HG02970 (cell line): ENCODE results near the gene C13orf46.

Experiments
- ATAC-seq: cut with Tn5 transposase; IDR thresholded peaks from one replicate; pipeline ENCODE4 v1.9.1; 2021; ENCODE audit warnings: mild to moderate bottlenecking, moderate library complexity, moderate number of reproducible peaks; ENCODE audit not compliant: unreplicated experiment, low FRiP score

The C13orf46 gene

GRCh38 chr13:114010401-114011101, 36.7 kb upstream of the C13orf46 start:
- no peak for ATAC-seq

- no peak for ATAC-seq
Observed at GRCh38 chr13:114009590-114010400, 35.9 kb upstream of the C13orf46 start.

DNA sequence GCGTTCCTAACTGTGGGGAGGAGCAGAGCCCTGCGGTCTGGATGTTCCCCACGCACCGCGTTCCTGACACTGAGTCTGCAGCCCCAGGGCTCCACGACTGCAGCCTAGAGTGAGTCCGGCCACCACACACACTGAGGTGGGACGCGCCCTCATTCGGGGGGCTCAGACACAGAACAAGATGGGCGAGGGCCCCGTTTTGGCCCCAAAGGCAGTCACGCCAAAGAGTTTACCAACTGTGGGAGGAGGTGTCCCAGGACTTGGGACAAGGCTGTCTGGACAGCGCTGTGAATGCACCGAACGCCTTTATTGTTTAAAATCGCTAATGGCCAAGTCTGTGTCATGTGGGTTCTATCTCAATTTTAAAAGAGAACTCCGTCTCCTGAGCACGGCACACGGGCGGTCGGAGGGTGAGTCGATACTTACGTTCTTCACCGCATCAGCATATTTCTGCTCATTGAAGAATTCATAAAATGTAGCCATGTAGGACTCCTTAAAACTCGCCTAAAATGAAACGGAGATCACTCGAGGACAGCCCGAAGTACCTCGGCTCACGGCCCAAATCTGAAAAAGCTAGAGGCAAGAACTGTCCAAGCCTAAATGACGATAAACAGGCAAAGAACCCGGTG, 35.2 kb upstream of the C13orf46 start:
- no peak for ATAC-seq

- no peak for ATAC-seq
Observed at GRCh38 chr13:114007566-114007965, 33.7 kb upstream of the C13orf46 start.

- no peak for ATAC-seq
Observed at GRCh38 chr13:114005206-114005724, 31.4 kb upstream of the C13orf46 start.

GRCh38 chr13:114004420-114005205, 30.7 kb upstream of the C13orf46 start:
- no peak for ATAC-seq

DNA sequence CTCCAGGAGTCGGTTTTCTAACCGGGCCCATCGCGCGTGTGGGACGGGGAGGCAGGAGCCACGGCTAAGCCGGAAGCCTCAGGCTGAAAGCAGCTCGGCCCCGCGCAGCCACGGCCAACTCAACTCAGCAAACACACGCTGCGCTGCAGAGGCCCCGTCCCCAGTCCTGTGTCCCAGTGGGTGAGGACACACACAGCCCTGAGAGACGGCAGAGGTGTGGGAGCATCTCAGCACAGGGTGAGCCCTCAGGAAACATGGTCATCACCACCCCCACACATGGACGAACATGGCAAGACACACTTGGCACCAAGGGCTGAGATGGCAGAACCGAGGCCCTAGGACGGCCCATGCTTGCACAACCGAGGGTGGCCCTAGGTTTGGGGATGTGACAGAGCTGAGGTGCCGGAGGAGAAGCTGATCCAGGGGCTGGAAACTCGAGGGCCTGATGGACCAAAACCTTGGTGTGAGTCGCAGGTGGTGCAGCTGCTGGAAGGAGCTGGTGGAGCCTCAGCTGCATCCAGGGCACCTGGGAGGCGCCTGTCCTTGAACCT, 29.0 kb upstream of the C13orf46 start:
- ATAC-seq, result no peak

DNA sequence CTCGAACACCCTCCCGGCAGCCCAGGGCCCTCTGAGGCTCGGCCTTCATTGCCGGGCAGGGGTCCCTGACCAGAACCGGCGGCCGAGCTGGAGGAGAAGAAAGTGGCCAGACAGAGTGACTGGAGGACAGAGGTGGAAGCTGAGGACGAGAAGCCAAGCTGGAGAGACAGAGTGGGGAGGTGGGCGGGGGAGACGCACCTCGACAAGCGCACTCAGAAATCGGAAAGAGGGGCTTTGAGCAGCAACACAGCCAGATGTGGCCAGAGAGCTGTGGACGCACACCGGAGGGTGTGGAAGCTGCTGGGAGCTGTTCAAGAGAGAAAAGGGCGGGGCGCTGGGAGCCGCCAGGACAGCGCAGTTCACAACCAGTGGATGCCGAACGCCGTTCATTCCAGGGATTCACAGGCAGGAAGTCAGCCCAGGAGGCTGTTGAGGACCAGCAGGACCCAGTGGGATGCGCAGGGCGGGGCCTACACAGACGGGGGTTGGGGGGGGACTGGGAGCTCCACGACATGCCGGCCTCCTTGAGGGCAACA, 28.2 kb upstream of the C13orf46 start:
- ATAC-seq, result no peak

GRCh38 chr13:114001331-114002008, 27.6 kb upstream of the C13orf46 start:
- no peak for ATAC-seq

DNA sequence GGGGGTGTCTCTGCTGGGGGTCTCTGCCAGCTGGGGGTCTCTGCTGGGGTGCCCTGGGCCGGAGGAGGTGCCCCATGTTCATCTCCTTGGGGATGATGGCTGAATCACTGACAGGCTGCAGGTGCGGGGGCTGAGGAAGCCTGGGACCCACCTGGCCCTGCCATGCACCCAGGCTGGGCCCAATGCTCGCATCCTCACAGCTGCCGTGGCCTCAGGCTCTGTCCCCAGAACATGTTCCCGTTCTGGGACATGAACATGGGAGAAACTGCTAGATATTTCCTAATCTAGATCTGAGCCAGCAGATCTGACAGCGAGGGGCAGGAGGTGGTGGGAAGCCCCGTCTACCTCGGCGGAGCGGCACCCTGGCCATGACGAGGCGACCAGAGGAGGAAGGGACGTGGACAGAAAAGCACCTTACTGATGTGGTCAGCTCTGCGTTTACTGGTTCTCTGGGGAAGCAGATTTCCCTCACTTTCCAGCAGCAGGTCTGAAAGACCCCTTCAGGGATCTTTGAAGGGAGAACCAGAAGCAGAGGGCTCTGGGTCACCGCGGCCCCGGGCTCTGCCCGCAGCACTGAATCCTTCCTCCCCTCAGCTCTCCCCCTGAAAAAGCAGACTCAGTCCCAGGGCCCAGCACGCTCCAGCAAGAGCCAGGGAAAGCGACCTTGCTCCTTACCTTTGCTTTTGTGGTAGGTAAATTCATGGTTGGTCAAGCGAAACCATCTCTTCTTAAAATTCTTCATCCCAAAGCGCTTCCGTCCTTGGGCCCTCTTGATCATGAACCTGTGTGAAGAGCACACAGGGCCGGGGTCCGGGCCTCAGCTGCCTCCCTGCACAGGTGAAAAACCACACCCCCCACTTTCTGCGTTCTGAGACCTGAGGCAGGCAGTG, 26.5 kb upstream of the C13orf46 start:
- no peak for ATAC-seq

DNA sequence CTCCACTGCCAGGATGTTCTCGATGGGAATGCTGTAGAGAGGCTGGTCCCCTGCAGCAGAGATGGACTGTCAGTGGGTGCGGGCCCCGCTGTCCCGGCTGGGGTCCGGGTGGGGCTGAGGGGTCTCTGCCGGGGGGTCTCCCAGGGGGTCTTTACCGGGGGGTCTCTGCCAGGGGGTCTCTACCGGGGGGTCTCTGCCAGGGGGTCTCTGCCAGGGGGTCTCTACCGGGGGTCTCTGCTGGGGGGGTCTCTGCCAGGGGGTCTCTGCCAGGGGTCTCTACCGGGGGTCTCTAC, 25.7 kb upstream of the C13orf46 start:
- ATAC-seq, result no peak

- ATAC-seq, result no peak
Observed at GRCh38 chr13:113998781-113999617, 25.1 kb upstream of the C13orf46 start.

DNA sequence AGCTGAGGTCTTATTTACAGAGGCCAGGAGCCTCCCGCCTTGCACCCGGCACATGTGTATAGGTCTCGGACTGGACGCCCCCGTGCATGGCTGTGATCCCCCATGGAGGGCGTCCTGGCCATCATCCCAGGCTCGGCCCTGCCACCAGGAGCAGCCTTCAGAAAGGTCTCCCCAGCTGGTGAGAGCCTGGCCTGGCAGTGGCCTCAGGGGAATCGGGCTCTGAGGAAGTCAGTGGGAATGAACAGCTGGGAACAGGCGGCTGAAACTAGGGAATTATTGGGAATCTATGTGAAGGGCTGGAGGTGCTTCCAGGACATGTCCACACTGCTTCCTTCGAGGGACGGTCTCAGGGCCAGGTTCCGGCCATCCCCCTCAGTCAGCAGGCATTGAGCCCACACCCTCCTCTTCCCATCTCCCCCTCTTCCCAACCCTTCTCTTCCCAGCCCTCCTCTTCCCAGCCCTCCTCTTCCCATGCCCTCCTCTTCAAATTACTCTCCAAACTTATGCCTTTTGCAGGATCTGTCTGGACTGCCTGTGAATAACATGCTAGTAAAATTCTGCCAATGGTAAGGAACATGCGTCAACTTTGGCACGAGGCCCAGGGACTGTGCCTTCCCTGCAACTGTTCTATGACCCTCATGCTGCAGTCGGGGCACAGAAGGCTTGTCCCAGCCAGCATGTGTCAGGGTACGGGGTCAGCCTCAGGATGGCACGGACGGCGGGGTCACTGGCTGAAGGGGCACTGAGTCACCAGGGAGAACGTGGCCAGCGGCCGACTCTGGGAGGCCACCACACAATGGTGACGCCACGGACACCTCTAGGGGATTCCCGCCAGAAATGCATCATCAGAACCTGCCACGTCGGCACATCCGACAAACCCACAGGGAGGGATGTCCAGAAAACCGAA, 24.2 kb upstream of the C13orf46 start:
- no peak for ATAC-seq

DNA sequence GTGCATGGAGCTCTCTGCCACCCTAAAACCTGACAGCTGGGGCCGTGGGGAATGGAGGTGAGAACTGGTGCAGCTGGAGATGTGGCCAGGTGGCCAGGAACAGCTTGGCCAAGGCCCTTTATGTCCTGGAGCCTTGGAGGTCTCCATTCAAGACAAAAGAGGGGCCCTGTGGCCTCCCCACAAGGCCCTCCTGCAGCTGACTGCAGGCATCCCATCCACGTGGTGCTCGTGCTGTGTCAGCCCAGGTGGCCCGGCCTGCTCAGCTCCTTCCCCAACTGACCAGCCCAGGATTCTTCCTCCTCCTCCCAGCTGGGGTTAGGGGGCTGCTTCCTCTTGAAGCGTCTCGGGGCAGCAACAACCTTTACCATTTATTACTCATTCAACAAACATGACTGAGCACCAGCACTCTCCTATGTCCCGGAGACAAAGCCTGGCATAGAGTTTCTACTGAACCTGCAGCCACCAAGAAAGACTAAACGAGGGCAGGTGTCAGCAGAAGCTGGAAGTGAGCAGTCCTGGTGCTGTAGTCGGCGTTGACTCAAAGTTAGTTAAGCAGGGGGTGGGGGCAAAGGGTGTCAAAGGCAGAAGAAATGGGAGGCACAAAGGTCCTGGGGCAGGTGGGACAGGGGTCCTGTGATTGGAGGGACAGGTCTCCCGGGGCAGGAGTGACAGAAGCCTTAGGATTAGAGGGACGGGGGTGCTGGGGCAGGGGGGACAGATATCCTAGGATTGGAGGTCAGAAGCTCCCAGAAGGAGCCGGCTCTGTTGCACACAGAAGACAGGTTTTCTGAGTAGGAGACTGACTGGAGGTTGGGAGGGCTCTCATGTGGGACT, 23.3 kb upstream of the C13orf46 start:
- no peak for ATAC-seq

GRCh38 chr13:113996081-113996911, 22.4 kb upstream of the C13orf46 start:
- no peak for ATAC-seq
